HG02870 (cell line): ENCODE measurements around the gene CD8B.
"Not testable (repeated sequence)": the region's sequence is repeated elsewhere in the genome, so short reads cannot be mapped to it uniquely, and the experiment has no call there.

ENCODE experiments used
- ATAC-seq: cut with Tn5 transposase; IDR thresholded peaks from one replicate; pipeline ENCODE4 v1.9.1; 2021; ENCODE audit warnings: mild to moderate bottlenecking, moderate library complexity; ENCODE audit not compliant: unreplicated experiment

CD8B gene

DNA sequence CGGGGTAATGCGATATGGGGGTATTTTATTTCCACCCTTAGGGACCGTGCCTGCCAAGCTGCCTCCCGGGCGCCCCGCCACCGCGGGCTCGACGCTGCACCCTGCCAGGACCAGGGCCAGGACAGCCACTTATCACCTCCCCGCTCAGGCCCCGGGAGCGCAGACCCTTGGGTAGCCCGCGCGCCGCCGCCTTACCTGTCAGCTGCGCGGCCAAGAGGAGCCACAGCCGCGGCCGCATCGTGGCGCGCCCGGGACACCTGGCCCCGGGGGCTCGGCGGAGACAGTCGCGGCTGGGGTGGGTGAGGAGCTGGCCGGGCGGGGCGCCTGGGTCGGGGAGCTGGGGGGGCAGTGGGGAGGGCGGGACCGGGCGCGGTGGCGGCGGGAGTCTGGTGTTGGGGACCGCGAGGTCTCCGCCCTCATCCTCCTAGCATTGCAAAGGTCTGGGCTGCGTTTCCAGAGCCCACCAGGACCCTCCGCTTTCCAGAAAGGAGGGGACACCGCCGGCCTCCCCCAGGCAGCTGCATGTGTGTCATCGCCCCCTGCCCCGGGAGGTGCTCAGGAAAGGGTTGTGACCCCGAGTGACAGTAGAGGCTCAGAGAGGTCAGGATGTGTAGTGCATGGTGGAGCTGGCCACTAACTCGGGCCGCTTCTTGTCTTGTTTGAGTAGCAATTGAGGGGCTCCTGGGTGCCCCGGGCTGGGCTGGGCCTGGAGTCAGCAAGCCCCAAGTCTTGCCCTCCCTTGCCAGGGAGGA lies at the start of gene CD8B:
TSS of gene CD8B (minus strand) at position 259 of the 752 bp plus-strand sequence. CDS start at position 238, 21 bp downstream.
- not testable (repeated sequence) for ATAC-seq

DNA sequence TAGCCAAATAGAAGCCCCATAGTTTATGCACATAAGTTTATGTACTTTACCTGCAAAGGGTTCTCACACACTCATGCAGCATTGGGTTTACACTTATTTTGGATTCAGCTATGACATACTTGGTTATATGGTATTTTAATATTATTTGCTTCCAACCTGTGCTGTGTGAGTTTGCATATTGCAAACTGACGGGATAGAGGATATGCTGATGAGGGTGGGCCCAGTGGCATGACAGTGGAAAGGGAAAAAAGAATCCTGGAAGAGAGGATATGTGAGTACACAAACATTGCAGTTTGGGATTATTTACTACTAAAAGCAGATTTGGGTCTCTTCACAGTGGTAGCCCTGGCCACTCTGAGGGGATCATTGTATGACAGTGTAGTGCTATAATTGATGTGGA lies 44.2 kb upstream of the CD8B start:
- not testable (repeated sequence) for ATAC-seq

DNA sequence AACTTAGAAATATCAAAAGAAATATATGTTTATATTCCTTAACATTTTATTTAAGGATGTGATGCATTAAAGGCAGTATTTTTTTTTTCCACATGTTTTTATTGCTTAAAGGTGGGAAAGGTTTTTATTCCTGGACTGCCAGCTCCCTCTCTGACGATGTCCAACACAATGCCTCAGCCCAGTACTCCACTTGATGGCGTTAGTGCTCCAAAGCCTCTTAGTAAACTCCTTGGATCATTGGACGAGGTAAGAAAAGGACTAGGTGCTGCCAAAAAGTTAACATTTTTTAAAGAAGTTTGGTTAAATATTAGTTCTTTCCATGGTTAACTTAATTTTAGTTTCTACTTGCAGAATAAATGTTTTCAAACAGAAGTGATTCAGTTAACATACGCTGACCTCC lies 39.0 kb upstream of the CD8B start:
- ATAC-seq, result not testable (repeated sequence)

DNA sequence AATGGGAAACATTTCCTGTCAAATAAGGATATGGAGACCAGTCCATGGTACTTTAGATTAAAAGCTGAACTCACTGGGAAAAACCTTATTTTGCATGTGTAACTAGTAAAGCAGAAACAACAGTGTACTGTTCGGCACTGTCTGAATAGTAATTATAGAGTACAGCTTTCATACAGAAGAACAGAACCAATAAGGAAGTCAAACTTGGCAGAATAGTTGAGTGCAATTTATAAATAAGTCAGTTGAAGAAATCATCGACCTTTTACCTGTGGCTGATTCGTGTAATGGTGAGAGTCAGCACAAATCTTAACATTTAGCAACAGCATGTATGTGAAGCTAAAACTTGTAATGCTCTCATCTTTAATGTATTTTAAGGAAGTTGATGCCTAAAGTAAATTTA lies 24.3 kb upstream of the CD8B start:
- not testable (repeated sequence) for ATAC-seq

DNA sequence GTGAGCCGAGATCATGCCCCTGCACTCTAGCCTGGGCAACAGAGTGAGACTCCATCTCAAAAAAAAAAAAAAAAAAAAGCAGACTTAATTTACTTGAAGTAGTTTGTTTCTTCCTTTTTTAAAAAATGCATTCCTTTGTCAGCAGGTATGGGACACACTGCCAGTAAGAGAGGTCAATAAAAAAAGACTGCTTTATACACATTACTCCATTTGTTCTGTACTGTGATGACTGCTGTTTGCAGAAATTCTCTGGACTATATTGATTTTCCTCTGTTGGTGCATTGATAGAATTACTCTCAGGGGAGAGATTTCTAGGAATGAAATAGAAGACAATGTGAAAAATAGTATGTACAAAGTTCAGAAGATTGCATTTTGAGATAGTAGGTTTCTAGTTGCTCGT lies 21.2 kb upstream of the CD8B start:
- ATAC-seq, result not testable (repeated sequence)

DNA sequence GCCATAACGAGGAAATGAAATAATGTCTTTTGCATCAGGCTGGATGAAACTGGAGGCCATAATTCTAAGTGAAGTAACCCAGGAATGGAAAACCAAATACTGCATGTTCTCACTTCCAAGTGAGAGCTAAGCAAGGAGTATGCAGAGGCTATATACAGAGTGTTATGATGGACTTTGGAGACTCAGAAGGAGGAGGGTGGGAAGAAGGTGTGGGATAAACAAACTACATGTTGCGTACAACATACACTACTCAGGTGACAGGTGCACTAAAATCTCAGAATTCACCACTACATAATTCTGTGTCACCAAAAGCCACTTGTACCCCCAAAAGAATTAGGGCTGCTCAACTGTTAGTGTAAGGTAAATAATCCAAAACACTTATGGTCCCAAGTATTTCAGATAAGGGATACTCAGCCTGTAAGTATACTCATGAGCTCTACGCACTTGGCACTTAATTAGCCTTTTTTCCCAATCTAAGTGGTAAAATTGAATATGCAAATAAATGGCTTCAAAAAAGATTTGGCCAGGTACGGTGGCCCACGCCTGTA lies 20.5 kb upstream of the CD8B start:
- not testable (repeated sequence) for ATAC-seq

DNA sequence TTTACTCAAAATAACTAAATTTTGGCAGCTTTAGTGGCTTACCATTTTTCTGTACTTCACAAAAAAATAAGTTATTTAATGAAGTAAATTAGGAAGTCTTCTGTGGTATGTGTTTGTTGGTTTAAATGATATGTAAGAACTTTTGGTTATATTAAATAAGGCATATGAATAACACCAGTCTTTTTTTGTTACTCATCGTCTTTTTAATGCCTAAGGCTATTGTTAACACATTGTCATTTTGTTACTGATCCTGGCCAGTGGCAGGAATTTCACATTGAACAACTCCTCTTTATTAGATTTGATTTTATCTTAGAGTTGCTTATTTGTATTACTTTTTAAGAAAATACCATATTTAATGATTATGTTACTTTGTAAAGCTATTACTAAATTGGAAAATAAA lies 17.3 kb upstream of the CD8B start:
- ATAC-seq, result not testable (repeated sequence)

DNA sequence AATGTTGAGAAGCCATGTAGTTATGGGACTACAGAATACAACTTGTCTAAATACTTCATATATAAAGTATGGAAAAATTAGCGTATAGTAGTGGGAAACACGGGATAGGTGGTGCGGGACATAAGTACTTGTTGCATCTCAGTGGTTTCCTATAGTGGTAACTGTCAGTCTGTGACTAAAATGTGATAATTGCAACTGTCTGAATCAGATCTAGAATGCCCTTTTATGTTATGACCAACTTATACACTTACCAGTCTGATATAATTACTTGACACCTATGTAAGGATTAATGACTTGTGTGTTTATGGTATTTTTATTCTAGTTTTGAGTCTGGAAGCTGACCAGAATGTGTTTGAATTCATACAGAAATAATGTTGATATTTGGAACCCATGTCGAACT lies 9.3 kb upstream of the CD8B start:
- ATAC-seq, result not testable (repeated sequence)

DNA sequence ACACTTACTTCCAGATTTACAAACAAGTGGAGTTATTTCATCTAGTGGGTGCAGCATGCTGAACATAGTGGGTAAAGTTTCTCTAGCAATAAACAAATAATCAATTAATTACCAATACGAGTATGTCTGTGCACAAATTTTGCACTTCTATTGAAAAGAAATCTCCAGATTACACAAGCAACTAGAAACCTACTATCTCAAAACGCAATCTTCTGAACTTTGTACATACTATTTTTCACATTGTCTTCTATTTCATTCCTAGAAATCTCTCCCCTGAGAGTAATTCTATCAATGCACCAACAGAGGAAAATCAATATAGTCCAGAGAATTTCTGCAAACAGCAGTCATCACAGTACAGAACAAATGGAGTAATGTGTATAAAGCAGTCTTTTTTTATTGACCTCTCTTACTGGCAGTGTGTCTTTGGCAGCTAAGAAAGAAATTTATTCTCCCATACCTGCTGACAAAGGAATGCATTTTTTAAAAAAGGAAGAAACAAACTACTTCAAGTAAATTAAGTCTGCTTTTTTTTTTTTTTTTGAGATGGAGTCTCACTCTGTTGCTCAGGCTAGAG lies 7.3 kb upstream of the CD8B start:
- not testable (repeated sequence) for ATAC-seq

DNA sequence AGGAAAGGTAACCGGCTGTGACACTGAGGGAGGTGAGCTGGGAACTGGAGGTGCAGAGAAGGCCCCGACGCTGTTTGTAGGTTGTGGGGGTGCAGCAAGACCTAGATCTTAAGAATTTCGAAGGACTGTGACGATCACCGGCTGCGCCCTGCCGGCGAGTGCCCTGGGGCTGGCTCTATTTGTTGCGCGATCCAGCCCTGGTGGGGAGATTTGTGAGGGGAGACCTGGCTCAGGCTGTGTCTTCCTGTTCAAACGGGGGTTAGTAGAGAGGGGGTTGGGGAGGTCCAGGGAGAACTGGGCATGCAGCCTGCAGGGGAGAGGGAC lies 656 bp upstream of the CD8B start:
- ATAC-seq, result not testable (repeated sequence)

DNA sequence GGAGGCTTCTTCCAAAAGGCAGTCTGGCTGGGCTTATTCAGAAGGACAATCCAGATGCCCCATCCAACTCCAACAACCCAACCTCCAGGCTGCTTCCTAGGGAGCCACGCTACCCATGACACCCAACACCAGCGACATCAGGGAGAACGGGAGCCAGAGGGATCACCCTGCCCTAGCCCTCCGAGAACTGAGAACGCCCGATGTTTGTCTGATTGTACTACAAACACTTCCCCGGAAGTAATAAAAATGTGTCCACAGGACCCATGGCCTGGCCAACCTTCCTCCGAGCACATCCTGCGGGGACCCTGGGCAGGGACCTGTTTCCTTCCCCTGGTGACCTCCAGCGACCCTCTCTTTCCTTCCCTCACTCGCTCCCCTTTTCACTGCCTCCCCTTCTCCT lies 511 bp downstream of the CD8B start:
- ATAC-seq, result not testable (repeated sequence)

DNA sequence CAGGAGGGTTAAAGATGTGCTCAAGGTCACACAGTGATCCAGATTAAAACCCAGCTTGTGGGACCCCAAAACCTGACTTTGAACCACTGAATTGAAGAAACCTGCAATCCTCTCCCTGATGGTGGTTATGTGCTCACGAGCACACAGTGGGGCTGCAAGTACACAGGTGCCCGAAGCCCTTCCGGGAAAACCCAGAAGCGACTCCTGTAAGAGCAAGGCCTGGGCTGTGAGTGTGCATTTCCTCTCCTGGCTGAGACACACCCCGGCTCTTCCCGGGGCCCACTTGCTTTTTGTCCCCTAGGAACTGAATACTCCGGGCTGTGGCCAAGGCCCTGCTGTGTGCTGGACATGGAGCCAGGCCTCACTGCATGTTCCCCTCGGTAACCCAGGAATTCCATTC lies 1.1 kb downstream of the CD8B start:
- ATAC-seq, result not testable (repeated sequence)

DNA sequence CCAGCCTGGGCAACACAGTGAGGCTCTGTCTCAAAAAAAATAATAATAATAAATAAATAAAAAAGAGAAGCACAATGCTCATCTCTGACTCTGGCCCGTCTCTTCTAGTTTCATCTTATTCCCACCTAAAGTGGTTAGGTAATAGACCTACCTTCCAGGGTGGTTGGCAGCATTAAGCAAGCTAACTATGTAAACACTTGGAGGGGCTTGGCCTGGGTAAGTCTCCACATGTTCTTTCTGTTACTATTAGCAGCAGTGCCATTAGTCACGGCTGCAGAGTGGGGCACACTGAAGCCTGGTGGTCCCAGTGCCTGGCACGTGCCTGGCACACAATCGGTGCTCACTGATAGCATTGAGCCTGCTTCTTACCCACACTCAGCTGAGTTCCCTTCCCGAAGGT lies 4.0 kb downstream of the CD8B start:
- not testable (repeated sequence) for ATAC-seq

DNA sequence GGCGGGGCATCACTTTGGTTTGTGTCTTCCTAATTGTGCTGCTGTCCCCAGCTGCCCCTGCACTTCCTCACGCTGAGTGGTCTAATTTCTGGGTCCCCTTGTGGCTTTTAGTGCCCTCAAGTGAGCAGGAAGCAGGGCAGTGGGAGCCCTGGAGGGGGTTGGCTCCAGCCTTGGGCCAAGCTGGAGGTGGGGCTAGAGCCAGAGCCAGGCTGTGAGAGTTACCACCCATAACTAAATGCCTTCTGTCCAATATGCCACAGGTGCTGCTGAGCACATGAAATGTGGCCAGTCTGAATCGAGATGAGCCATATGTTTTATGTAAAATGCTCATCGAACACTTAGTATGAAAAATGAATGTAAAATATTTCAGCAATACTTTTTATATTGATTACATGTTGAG lies 5.2 kb downstream of the CD8B start:
- ATAC-seq, result not testable (repeated sequence)

DNA sequence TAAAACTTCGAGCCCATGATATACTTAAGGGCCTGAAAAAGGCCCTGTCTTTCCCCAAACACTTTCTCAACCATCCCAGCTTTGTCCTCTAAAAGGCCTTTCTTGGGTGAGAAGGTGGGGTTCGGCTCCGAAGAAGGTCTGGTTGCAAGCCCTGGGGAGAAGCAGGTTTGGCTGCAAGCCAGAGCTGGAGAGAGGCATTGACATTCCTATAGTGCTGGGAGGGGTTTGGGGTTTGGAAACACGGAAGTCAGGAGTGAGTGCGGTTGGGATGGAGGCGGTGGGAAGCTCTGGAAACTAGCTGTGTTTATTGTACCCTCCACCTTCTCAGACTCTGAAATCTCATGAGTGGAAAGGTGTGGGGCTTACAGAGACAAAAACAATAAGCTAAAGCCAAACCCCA lies 5.7 kb downstream of the CD8B start:
- ATAC-seq, result not testable (repeated sequence)

DNA sequence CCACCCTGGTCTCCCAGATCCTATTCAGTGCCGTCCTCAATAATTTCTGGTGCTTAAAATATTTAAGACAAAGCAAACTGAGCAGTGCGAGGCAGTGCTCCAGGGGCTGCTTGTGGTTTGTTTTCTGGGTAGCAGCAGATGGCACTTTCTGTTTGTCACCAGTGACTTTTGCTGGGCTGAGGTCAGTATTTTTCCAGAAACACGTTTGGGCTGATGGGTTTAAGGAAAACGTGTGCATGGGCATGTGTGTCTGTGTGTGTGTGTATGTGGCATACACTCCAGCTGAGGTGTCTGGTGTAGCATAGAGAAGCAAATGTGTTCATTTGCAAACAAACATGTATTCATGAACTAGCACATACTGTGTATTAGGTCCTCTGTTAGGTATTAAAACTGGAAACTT lies 10.1 kb downstream of the CD8B start:
- ATAC-seq, result not testable (repeated sequence)

DNA sequence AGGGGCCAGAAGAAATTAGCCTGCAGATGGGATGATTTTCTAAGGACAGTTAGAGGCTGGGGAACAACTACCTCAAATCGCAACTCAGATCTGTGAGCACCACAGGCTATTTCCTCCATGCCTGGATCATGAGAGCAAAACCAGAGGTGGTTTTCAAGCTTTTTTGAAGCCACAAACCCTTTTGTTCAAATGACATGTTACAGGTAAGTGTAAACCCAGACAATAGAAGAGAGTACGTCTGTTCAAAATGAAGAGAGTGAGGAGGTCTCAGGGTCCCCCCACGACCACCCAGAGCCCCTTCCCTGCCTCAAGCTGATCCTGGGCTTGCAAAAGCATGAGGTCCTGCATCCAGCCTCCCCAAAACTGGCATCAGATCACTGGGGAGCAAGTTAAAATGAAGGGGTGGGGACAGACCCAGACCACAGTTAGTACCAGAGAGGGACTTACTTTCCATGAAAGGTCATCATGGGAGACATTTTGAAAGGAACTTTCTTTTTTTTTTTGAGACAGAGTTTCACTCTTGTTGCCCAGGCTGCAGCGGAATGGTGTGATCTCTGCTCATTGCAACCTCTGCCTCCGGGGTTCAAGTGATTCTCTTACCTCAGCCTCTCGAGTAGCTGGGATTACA lies 19.0 kb downstream of the CD8B start:
- not testable (repeated sequence) for ATAC-seq

DNA sequence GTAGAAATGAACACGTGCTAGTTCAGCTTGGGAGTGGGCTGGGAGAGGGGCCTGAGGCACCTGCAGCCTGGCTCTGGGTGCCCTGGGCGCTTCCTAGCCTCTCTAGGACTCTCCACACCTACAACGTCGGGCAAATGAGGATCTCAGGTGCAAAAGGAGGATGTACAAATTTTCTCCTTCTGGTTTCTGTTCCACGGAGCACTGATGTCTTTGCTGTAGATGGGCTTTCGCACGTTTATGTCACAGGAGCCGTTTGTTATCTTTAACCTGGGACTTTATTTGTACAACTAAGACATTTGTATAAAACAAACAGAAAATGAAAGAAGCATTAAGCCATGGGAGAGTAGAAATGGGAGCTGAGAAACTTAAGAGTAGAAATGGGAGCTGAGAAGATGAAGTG lies 20.4 kb downstream of the CD8B start:
- not testable (repeated sequence) for ATAC-seq

DNA sequence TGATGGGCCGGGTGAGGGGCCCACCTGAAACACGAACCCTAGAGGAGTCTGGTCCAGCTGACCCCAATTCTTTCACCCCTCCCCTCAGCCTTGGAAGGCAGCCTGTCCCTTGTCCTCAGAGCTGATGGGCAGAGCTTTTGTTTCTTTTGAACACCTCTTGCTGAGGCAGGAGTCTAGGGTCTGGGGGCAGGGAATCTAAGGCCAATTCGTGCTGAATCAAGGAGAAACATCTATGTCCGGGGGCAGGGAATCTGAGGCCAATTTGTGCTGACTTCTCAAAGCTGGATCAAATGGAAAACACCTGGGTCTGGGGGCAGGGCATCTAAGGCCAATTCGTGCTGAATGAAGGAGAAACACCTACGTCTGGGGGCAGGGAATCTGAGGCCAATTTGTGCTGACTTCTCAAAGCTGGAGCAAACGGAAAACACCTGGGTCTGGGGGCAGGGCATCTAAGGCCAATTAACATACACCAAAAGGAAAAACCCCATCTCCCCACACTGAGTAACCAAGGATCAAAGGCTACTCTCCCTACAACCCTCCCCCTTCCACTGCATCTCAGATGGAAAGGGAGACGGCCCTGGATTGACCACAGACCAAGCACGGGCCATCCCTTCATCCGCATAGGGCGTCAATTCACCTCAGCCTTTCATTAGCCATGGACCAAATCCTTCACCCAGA lies 21.7 kb downstream of the CD8B start:
- not testable (repeated sequence) for ATAC-seq

DNA sequence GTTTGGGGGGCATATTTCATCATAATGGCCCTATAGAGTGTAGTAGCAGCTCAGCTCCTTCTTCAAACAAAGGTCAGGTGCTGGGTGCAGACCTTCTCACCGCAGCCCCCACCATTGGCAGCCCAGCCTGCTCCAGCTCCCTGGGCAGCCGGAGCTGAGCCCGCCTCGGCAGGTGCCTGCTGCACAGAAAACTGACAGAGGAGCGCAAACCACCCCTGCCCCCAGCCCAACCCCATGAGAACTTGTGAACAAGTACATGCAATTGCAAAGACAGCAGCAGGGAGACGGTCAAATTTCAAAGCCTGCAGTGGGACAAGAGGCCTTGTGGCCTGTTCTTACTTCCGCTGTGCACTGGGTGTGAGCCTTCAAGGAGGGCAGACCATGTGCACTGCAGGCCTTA lies 22.2 kb downstream of the CD8B start:
- not testable (repeated sequence) for ATAC-seq

DNA sequence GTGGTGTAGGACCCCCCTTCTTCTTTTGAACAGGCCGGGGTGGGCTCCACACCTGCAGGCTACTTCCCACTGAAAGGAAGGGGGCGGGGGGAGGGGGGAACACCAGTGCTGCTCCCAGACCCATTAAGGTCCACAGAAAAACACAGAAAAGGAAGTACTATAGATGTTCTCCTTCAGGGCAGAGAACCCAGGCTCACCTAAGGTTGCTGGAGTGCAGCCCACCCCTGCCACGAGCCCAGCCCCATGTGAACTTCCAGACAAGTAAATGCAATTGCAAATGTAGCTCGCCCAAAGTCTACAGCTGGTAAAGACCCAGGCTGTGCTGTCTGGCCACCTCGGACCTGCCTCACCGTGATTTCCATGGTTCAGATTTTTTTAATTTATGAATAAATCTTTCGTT lies 24.0 kb downstream of the CD8B start:
- not testable (repeated sequence) for ATAC-seq
